ENCODE data around the gene CHRDL2. TPM values are rescaled to one million over a fixed set of nuclear protein-coding genes. Genes with fewer than 3 reads are reported as not detected.

CHRDL2 gene
- total RNA-seq, 1 experiment from 2014 or later: not detected

DNA sequence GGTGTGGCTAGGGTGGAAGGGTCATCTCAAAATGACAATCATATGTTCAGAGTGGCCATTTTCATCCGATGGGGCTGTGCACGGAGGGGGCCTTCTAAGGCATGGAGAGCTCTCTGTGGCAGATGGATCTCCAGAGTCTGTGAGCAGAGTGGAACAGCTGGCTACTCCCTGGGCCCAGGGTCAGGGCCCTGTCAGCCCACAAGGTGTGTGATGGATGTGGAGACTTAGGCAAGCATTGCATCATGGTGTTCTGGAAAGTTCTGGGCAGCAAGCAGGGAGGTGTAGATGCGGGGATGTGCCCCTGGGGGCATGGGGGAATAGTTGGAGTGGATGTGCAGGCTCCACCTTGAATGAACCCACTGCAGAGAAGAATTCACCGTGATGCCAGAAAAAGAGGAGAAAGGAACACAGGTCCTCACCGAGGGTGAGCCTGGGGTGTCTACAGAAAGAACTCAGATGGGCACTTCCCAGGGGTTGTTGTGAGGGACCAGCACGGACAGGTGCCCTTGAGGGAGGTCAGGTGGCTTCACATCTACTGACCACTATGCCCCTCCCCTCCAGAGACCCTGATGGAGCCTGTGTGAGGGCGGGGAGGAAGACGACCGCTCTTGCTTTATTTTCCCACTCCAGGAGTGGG is 51.1 kb downstream of the CHRDL2 start:
- Histone ChIP-seq H3K9ac (ENCODE audit: low read length) (no peak overlapping the region), H3K9me3 (ENCODE audit: control insufficient read depth in 1 of 2, insufficient read depth in 1 of 2, low read depth in 1 of 2, low read length in 2 of 2) (no peaks in the 10 kb centered on the region), H3K9me2 (ENCODE audit: insufficient read depth) (no peaks in the 10 kb centered on the region), H2AFZ (ENCODE audit: low read depth, low read length, poor library complexity, severe bottlenecking) (no peak overlapping the region), H4K20me1 (ENCODE audit: insufficient read depth) (no peaks in the 10 kb centered on the region), H3K4me3 (replicated peaks in 1 of 2; ENCODE audit: low read depth in 1 of 2, low read length in 2 of 2) (no peak overlapping the region), H3K4me2 (ENCODE audit: low read length) (no peak overlapping the region), H3K4me1 (ENCODE audit: control insufficient read depth in 1 of 2, insufficient read depth in 2 of 2, low read length in 2 of 2) (no peaks in the 10 kb centered on the region), H3K27me3 (ENCODE audit: insufficient read depth, low read length) (no peaks in the 10 kb centered on the region), H3K79me2 (ENCODE audit: insufficient read depth, low read length) (no peaks in the 10 kb centered on the region), H3K36me3 (ENCODE audit: control insufficient read depth in 1 of 2, insufficient read depth in 2 of 2, low read length in 2 of 2) (no peaks in the 10 kb centered on the region), H3K27ac (ENCODE audit: low read depth, low read length) (no peak overlapping the region)
- DNase-seq (ENCODE audit: low read depth, low spot score) (no peak), ATAC-seq (no peak)
- no TSS peak for BruUV-seq (replicated peaks)
- RAD21 ChIA-PET (ENCODE audit: low non-redundant PET in 1 of 2, low total read pairs in 2 of 2, uncharacterized antibody in 2 of 2, unreplicated experiment in 2 of 2): interaction anchor here in 1 of 2 experiments (0.6 kb wide), 1 partner anchor 110 kb away, joined by 4 read pairs; no protein-coding TSS in a partner anchor
- TF ChIP-seq, protein P1, sequence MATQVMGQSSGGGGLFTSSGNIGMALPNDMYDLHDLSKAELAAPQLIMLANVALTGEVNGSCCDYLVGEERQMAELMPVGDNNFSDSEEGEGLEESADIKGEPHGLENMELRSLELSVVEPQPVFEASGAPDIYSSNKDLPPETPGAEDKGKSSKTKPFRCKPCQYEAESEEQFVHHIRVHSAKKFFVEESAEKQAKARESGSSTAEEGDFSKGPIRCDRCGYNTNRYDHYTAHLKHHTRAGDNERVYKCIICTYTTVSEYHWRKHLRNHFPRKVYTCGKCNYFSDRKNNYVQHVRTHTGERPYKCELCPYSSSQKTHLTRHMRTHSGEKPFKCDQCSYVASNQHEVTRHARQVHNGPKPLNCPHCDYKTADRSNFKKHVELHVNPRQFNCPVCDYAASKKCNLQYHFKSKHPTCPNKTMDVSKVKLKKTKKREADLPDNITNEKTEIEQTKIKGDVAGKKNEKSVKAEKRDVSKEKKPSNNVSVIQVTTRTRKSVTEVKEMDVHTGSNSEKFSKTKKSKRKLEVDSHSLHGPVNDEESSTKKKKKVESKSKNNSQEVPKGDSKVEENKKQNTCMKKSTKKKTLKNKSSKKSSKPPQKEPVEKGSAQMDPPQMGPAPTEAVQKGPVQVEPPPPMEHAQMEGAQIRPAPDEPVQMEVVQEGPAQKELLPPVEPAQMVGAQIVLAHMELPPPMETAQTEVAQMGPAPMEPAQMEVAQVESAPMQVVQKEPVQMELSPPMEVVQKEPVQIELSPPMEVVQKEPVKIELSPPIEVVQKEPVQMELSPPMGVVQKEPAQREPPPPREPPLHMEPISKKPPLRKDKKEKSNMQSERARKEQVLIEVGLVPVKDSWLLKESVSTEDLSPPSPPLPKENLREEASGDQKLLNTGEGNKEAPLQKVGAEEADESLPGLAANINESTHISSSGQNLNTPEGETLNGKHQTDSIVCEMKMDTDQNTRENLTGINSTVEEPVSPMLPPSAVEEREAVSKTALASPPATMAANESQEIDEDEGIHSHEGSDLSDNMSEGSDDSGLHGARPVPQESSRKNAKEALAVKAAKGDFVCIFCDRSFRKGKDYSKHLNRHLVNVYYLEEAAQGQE (IDR thresholded peaks at IDR 0.05; ENCODE audit: low read depth): no peak
- no peak for TF ChIP-seq POLR2AphosphoS5 (IDR thresholded peaks at IDR 0.05; ENCODE audit: low read depth, low read length)
- TF ChIP-seq CBX3 (IDR thresholded peaks at IDR 0.05; ENCODE audit: low read depth): no peak
- TF ChIP-seq CEBPB (IDR thresholded peaks at IDR 0.05; ENCODE audit: low read depth): no peak
- TF ChIP-seq EZH2 (IDR thresholded peaks at IDR 0.05): no peak
- TF ChIP-seq POLR2A (IDR thresholded peaks at IDR 0.05; ENCODE audit: borderline replicate concordance, extremely low read depth, insufficient read depth, insufficient read length): no peak
- TF ChIP-seq, protein P2, sequence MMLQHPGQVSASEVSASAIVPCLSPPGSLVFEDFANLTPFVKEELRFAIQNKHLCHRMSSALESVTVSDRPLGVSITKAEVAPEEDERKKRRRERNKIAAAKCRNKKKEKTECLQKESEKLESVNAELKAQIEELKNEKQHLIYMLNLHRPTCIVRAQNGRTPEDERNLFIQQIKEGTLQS (IDR thresholded peaks at IDR 0.05): no peak
- no peak for TF ChIP-seq TCF7L2 (IDR thresholded peaks at IDR 0.05; ENCODE audit: borderline replicate concordance, extremely low read depth, insufficient read depth, insufficient read length)
- no peak for TF ChIP-seq SP1 (IDR thresholded peaks at IDR 0.05; ENCODE audit: low read depth)
- no peak for TF ChIP-seq FOSL1 (IDR thresholded peaks at IDR 0.05; ENCODE audit: low read depth)
- TF ChIP-seq ELF1 (IDR thresholded peaks at IDR 0.05; ENCODE audit: borderline replicate concordance, low read depth): no peak
- TF ChIP-seq EZH2phosphoT487 (IDR thresholded peaks at IDR 0.05; ENCODE audit: borderline replicate concordance): no peak
- no peak for TF ChIP-seq RAD21 (IDR thresholded peaks at IDR 0.05; ENCODE audit: low read depth)
- no peak for TF ChIP-seq ZFX (IDR thresholded peaks at IDR 0.05)
- TF ChIP-seq, protein P3, sequence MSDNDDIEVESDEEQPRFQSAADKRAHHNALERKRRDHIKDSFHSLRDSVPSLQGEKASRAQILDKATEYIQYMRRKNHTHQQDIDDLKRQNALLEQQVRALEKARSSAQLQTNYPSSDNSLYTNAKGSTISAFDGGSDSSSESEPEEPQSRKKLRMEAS (IDR thresholded peaks at IDR 0.05): no peak
- TF ChIP-seq, protein P4, sequence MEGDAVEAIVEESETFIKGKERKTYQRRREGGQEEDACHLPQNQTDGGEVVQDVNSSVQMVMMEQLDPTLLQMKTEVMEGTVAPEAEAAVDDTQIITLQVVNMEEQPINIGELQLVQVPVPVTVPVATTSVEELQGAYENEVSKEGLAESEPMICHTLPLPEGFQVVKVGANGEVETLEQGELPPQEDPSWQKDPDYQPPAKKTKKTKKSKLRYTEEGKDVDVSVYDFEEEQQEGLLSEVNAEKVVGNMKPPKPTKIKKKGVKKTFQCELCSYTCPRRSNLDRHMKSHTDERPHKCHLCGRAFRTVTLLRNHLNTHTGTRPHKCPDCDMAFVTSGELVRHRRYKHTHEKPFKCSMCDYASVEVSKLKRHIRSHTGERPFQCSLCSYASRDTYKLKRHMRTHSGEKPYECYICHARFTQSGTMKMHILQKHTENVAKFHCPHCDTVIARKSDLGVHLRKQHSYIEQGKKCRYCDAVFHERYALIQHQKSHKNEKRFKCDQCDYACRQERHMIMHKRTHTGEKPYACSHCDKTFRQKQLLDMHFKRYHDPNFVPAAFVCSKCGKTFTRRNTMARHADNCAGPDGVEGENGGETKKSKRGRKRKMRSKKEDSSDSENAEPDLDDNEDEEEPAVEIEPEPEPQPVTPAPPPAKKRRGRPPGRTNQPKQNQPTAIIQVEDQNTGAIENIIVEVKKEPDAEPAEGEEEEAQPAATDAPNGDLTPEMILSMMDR (IDR thresholded peaks at IDR 0.05 in 2 of 3, conservative IDR thresholded peaks at IDR 0.05 in 1 of 3; ENCODE audit: borderline replicate concordance in 1 of 3, insufficient read depth in 1 of 3, low read depth in 2 of 3, low read length in 2 of 3): no peak
- no peak for TF ChIP-seq JUND (IDR thresholded peaks at IDR 0.05)
- no peak for TF ChIP-seq YY1 (IDR thresholded peaks at IDR 0.05; ENCODE audit: extremely low read depth, insufficient replicate concordance, low read depth, low read length)
- no peak for TF ChIP-seq ZNF274 (IDR thresholded peaks at IDR 0.05; ENCODE audit: low read depth, low read length)
- CTCF ChIA-PET: interaction anchor here (0.9 kb wide), 1 partner anchor 23 kb away, joined by 3 read pairs; no protein-coding TSS in a partner anchor
- intact Hi-C loops (cut with micrococcal nuclease): no loop called here
- POLR2A ChIA-PET: no interaction called here

All from HCT116 (cell line).